Motor neuron (in vitro differentiated cells): ENCODE measurements around the gene CEMP1. TPM values are rescaled to one million over a fixed set of nuclear protein-coding genes. Genes with fewer than 3 reads are reported as not detected.

ENCODE experiments used
- ATAC-seq, 8 experiments: fragments of 200-7000 bp; cut with Tn5 transposase; replicated peaks in 6 of 8; 2 replicates each; pipeline ENCODE4 v1.8.0; 2021; ENCODE audit warnings: mild to moderate bottlenecking in 8 of 8, moderate library complexity in 8 of 8
- H3K27ac ChIP-seq, 2 donors: fragments of 250-450 bp; sonication (Bioruptor Pico); 2 replicates each; pipeline ENCODE4 v1.9.0; 2021; ENCODE audit warnings: antibody characterized with exemption in 2 of 2, mild to moderate bottlenecking in 2 of 2, moderate library complexity in 1 of 2
- H3K4me1 ChIP-seq, 2 donors: fragments of 250-450 bp; sonication (Bioruptor Pico); replicated peaks in 1 of 2; 2 replicates each; pipeline ENCODE4 v1.6.1; 2021; ENCODE audit warnings: antibody characterized with exemption in 2 of 2, mild to moderate bottlenecking in 2 of 2, moderate library complexity in 1 of 2
- H3K4me3 ChIP-seq, 5 donors: fragments of 250-450 bp; sonication (Bioruptor Pico); 2 replicates each; pipeline ENCODE4 v1.9.0; 2021; ENCODE audit warnings: antibody characterized with exemption in 5 of 5, mild to moderate bottlenecking in 5 of 5, moderate library complexity in 4 of 5
- WGBS, 10 experiments: fragments of 450-650 bp; shearing (Covaris generic); methylation state at CpG; one replicate each; pipeline ENCODE4 v1.0.0; 2022; 5-methylcytosine and 5-hydroxymethylcytosine counted together
- in situ Hi-C, 9 experiments: fragments of 400-800 bp; cut with MboI; loops; one replicate each; pipeline ENCODE4 v1.15.0; 2021; ENCODE audit warnings: low sequenced_read_pairs in 9 of 9, low pct_unique_long_range_greater_than_20kb in 2 of 9; ENCODE audit not compliant: unreplicated experiment in 9 of 9
- total RNA-seq, 8 experiments: library from RNA; unstranded; fragments of 300-600 nt; gene quantifications; 2 replicates each; pipeline versions ENCODE4 v1.2.3 to v1.2.4, GENCODE V29; 2022

Gene CEMP1
- total RNA-seq, 8 experiments from 2014 or later = 0.76 to 6.4 (median 2.5) TPM

GRCh38 chr16:2523801-2524231, 7.4 kb downstream of the CEMP1 start:
- WGBS, 10 experiments = 79 to 100% (median 100%) methylated on average over 1 to 3 of the region's 6 CpGs; no CpG with 5 or more reads in 4 of the 10 experiments
- no peak for ATAC-seq

GRCh38 chr16:2520784-2521531, 10.2 kb downstream of the CEMP1 start:
- in situ Hi-C loops = no loop called here
- peak overlapping the region; percentile 59 to 97 (median 69) for H3K4me3 ChIP-seq
- H3K27ac ChIP-seq = peak overlapping the region in 1 of 2 donors; percentile 85
- peaks cover 6 to 10% of the 10 kb centered on the region in 2 donors for H3K4me1 ChIP-seq
- 0 to 48% (median 19%) methylated on average over 1 to 6 of the region's 41 CpGs; no CpG with 5 or more reads in 4 of the 10 experiments for WGBS, 10 experiments
- peak in 6 of 8 experiments; percentile 6 to 28 (median 16) for ATAC-seq

More at GRCh38 chr16:2523801-2524231, 7.4 kb downstream of the CEMP1 start:
- H3K27ac ChIP-seq = no peak overlapping the region
- H3K4me1 ChIP-seq = peaks cover 6 to 10% of the 10 kb centered on the region in 2 donors
- no peak overlapping the region for H3K4me3 ChIP-seq
- in situ Hi-C loops = no loop called here

- in situ Hi-C loops = no loop called here
- Histone ChIP-seq H3K27ac (peak within 1 kb of the TSS; percentile 4 to 85), H3K4me3 (peak within 1 kb of the TSS; percentile 59 to 97 (median 69)), H3K4me1 (peaks cover 12 to 14% of the 10 kb centered on the region in 2 donors)
- peak; percentile 66 to 83 (median 77) for ATAC-seq
- 0 to 13% (median 0%) methylated on average over 2 to 3 of the region's 83 CpGs; no CpG with 5 or more reads in 7 of the 10 experiments for WGBS, 10 experiments
Observed at GRCh38 chr16:2520097-2520783, 11.0 kb downstream of the CEMP1 start, which contains the start of gene AMDHD2. AMDHD2 (plus strand) TSS chr16:2520371; CDS start chr16:2520459, 88 bp downstream.

GRCh38 chr16:2519711-2520080, 11.5 kb downstream of the CEMP1 start:
- in situ Hi-C loops = no loop called here
- Histone ChIP-seq H3K27ac (peak overlapping the region in 1 of 2 donors; percentile 85), H3K4me3 (peak overlapping the region; percentile 59 to 97 (median 69)), H3K4me1 (peaks cover 16 to 19% of the 10 kb centered on the region in 2 donors)
- WGBS, 10 experiments = 0 to 70% methylated on average over 1 to 6 of the region's 22 CpGs; no CpG with 5 or more reads in 8 of the 10 experiments
- peak in 5 of 8 experiments; percentile 3 to 42 (median 28) for ATAC-seq

- Histone ChIP-seq H3K27ac (peak overlapping the region in 1 of 2 donors; percentile 85), H3K4me3 (peak overlapping the region in 1 of 5 donors; percentile 8), H3K4me1 (peaks cover 16 to 19% of the 10 kb centered on the region in 2 donors)
- ATAC-seq = peak in 4 of 8 experiments; percentile 0 to 2 (median 2)
- 72 to 100% (median 89%) methylated on average over 1 to 9 of the region's 39 CpGs; no CpG with 5 or more reads in 6 of the 10 experiments for WGBS, 10 experiments
- in situ Hi-C loops = no loop called here
Observed at GRCh38 chr16:2518823-2519710, 12.1 kb downstream of the CEMP1 start.

GRCh38 chr16:2517954-2518605, 13.1 kb downstream of the CEMP1 start:
- 70 to 100% (median 91%) methylated on average over 2 to 11 of the region's 12 CpGs; no CpG with 5 or more reads in 5 of the 10 experiments for WGBS, 10 experiments
- in situ Hi-C loops = no loop called here
- no peak overlapping the region for H3K27ac ChIP-seq

GRCh38 chr16:2516391-2517240, 14.6 kb downstream of the CEMP1 start:
- no peak for ATAC-seq
- H3K27ac ChIP-seq = no peak overlapping the region
- WGBS, 10 experiments = 41 to 100% (median 75%) methylated on average over 1 to 6 of the region's 11 CpGs; no CpG with 5 or more reads in 1 of the 10 experiments
- no peak overlapping the region for H3K4me3 ChIP-seq
- in situ Hi-C loops = no loop called here
- H3K4me1 ChIP-seq = peaks cover 28 to 32% of the 10 kb centered on the region in 2 donors

More at GRCh38 chr16:2517954-2518605, 13.1 kb downstream of the CEMP1 start:
- Histone ChIP-seq H3K4me3 (no peak overlapping the region), H3K4me1 (peaks cover 17 to 20% of the 10 kb centered on the region in 2 donors)
- ATAC-seq = no peak

GRCh38 chr16:2515180-2515851, 15.9 kb downstream of the CEMP1 start:
- ATAC-seq = peak in 2 of 8 experiments; percentile 3 to 5
- Histone ChIP-seq H3K27ac (peak overlapping the region in 1 of 2 donors; percentile 99), H3K4me3 (peak overlapping the region; percentile 80 to 100 (median 93)), H3K4me1 (peaks cover 28 to 30% of the 10 kb centered on the region in 2 donors)
- in situ Hi-C loops = no loop called here
- WGBS, 10 experiments = 0 to 70% (median 63%) methylated on average over 1 to 8 of the region's 14 CpGs; no CpG with 5 or more reads in 4 of the 10 experiments

- in situ Hi-C loops = no loop called here
- H3K4me1 ChIP-seq = peaks cover 28% of the 10 kb centered on the region in 2 donors
- WGBS, 10 experiments = 0 to 24% (median 0%) methylated on average over 2 to 7 of the region's 63 CpGs; no CpG with 5 or more reads in 5 of the 10 experiments
- ATAC-seq = peak in 4 of 8 experiments; percentile 0 to 2 (median 0)
- H3K4me3 ChIP-seq = peak overlapping the region; percentile 80 to 100 (median 93)
- H3K27ac ChIP-seq = peak overlapping the region; percentile 99
Observed at GRCh38 chr16:2514333-2515179, 16.7 kb downstream of the CEMP1 start.
